Activated CD8-positive, alpha-beta T cell treated with anti-CD3 and anti-CD28 coated beads for 36 hours (primary cell): ENCODE measurements around the gene FAM168A. TPM values are rescaled to one million over a fixed set of nuclear protein-coding genes. Genes with fewer than 3 reads are reported as not detected.
"Not testable (repeated sequence)": the region's sequence is repeated elsewhere in the genome, so short reads cannot be mapped to it uniquely, and the experiment has no call there.

Experiments
- ATAC-seq: fragments of 200-7000 bp; cut with Tn5 transposase; one replicate; pipeline ENCODE4 v1.10.0; 2021; ENCODE audit warnings: mild to moderate bottlenecking, moderate library complexity
- CTCF ChIA-PET: fragments of 350-600 bp; sonication (Branson Sonifier 250); formaldehyde crosslinking; loops from one replicate; lab custom pipeline; 2021; ENCODE audit warnings: antibody characterized with exemption; lab: Charles Lee
- POLR2A ChIA-PET: fragments of 350-600 bp; sonication (Branson Sonifier 250); formaldehyde crosslinking; loops from one replicate; lab custom pipeline; 2021; ENCODE audit warnings: antibody characterized with exemption; lab: Charles Lee
- DNase-seq: peaks from one replicate; pipeline ENCODE4 v3.0.0-alpha.2; 2020
- H3K27ac Mint-ChIP-seq: one replicate; pipeline ENCODE4 v1.8.0; 2021; ENCODE audit warnings: mild to moderate bottlenecking, mixed read lengths
- H3K27me3 Mint-ChIP-seq: one replicate; pipeline ENCODE4 v1.8.0; 2021; ENCODE audit warnings: mixed read lengths
- H3K36me3 Mint-ChIP-seq: one replicate; pipeline ENCODE4 v1.8.0; 2021; ENCODE audit warnings: low read depth, mixed read lengths
- H3K4me1 Mint-ChIP-seq: one replicate; pipeline ENCODE4 v1.8.0; 2021; ENCODE audit warnings: low read depth, mixed read lengths
- H3K4me3 Mint-ChIP-seq: one replicate; pipeline ENCODE4 v1.8.0; 2021; ENCODE audit warnings: mild to moderate bottlenecking, moderate library complexity, mixed read lengths
- H3K9me3 Mint-ChIP-seq: one replicate; pipeline ENCODE4 v1.8.0; 2021; ENCODE audit warnings: mixed read lengths
- intact Hi-C: fragments of 100-400 bp; cut with micrococcal nuclease; formaldehyde crosslinking; loops from one replicate; pipeline ENCODE4 v1.10.0; 2022
- total RNA-seq, 2 experiments: library from RNA; stranded (reverse); gene quantifications; one replicate each; pipeline ENCODE4 v1.2.3, GENCODE V29; 2021
- TF ChIP-seq, protein P1 (sequence below): fragments of 200-600 bp; IDR thresholded peaks from one replicate; pipeline ENCODE4 v1.8.0; 2022; ENCODE audit warnings: antibody characterized with exemption, mild to moderate bottlenecking

Gene FAM168A
- total RNA-seq, 2 experiments from 2014 or later = 13.0 to 14.2 TPM

DNA sequence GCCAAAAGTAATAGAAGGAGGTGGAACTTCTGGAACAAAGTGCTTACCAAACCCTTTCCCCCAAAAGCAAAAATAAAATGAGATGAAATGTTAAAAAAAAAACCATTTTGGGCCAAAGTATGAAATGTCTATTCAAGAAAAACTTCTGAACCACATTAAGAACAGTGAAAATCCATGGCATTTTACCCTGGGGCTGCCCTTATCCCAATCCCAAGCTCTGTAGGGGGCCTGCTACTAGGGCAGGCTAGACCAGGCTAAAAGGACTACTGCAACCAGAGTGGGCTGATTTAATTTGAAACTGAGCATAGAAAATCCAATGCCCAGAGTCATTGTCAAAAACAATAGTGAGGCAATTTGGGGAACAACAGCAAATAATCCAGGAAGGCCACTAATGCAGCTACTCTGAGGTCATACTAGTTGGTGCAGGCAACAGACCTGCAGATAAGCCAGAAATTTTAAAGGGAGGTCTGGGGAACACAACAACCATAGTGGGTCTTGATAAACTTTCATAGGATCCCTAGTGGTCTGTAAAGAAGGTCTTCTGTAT, 122.3 kb downstream of the FAM168A start:
- ChIA-PET CTCF (no interaction called here), POLR2A (no interaction called here)
- no peaks in the 10 kb centered on the region for H3K4me1 Mint-ChIP-seq
- H3K27ac Mint-ChIP-seq = no peak overlapping the region
- TF ChIP-seq, protein P1, sequence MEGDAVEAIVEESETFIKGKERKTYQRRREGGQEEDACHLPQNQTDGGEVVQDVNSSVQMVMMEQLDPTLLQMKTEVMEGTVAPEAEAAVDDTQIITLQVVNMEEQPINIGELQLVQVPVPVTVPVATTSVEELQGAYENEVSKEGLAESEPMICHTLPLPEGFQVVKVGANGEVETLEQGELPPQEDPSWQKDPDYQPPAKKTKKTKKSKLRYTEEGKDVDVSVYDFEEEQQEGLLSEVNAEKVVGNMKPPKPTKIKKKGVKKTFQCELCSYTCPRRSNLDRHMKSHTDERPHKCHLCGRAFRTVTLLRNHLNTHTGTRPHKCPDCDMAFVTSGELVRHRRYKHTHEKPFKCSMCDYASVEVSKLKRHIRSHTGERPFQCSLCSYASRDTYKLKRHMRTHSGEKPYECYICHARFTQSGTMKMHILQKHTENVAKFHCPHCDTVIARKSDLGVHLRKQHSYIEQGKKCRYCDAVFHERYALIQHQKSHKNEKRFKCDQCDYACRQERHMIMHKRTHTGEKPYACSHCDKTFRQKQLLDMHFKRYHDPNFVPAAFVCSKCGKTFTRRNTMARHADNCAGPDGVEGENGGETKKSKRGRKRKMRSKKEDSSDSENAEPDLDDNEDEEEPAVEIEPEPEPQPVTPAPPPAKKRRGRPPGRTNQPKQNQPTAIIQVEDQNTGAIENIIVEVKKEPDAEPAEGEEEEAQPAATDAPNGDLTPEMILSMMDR = no peak
- H3K36me3 Mint-ChIP-seq = peaks cover 5% of the 10 kb centered on the region
- no peak for ATAC-seq
- no peaks in the 10 kb centered on the region for H3K27me3 Mint-ChIP-seq
- no peak overlapping the region for H3K4me3 Mint-ChIP-seq
- intact Hi-C loops = no loop called here
- H3K9me3 Mint-ChIP-seq = peaks cover 9% of the 10 kb centered on the region
- no peak for DNase-seq

DNA sequence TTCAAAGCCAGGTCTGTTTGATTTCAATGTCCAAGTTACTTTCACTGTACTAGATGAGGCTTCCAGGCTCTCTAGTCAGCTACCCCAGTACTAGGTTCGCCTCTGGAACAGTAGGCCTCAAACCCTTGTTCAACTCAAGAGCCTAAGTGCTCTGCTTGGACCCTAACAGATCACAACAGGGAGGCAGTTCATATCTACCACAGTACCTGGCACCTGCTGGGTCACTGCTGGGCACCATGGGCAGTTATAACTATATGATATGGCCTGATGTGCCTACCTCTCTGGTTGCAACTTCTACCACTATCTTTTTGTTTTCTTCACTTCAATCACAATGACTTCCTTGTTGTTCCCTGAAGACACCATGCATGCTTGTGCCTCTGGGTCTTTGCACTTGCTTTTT, 124.7 kb downstream of the FAM168A start:
- ATAC-seq (no peak), DNase-seq (no peak)
- Mint-ChIP-seq H3K9me3 (peaks cover 9% of the 10 kb centered on the region), H3K36me3 (peaks cover 5% of the 10 kb centered on the region), H3K4me3 (no peak overlapping the region), H3K27ac (no peak overlapping the region), H3K4me1 (no peaks in the 10 kb centered on the region), H3K27me3 (no peaks in the 10 kb centered on the region)
- POLR2A ChIA-PET = interaction anchor here (0.6 kb wide), 1 partner anchor 233 kb away, joined by 3 read pairs; no protein-coding TSS in a partner anchor
- CTCF ChIA-PET = no interaction called here
- TF ChIP-seq, protein P1 = no peak
- intact Hi-C loops = no loop called here

DNA sequence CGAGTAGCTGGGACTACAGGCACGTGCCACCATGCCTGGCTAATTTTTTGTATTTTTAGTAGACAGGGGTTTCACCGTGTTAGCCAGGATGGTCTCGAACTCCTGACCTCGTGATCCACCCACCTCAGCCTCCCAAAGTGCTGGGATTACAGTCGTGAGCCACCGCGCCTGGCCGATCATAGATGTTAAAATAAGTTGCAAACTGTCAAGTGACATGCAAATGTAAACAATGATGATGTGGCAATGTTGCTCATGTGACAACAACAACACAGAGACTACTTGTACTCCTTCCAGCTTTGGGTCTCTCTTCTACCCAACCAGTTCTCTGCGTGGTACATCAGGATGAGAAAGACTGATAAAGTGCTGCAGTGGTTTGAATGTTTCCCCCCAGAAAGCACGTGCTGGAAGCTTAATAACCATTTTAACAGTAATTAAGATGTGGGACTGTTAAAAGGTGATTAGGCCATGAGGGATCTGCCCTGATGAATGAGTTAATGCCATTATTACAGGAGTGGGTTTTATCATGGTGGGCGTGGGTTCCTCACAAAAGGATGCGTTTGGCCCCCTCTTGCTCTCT, 127.8 kb downstream of the FAM168A start:
- H3K9me3 Mint-ChIP-seq, H3K4me1 Mint-ChIP-seq, H3K27ac Mint-ChIP-seq, DNase-seq, ATAC-seq, POLR2A ChIA-PET, H3K36me3 Mint-ChIP-seq, H3K27me3 Mint-ChIP-seq, H3K4me3 Mint-ChIP-seq, intact Hi-C loops: not testable (repeated sequence)
- CTCF ChIA-PET = interaction anchor here (2.4 kb wide), 1 partner anchor 9 kb away, joined by 9 read pairs; no protein-coding TSS in a partner anchor

DNA sequence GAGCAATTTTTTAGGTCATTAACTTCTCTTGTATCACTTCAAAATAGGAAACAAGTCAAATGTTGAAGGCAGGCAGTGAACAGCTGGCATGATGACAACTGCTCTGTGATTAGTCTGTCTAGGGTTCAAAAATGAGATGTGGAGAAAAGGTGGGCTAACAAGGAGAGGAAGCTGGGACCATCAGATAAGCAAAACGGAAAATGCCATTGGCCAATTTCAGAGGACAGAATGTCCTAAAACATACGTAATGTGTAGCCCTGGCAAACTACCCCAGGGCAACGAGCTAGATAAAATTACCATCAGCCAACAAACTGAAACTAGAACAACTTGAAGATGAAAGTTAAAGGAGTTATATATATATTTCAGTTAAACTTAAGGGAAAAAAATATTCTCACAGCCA, 128.5 kb downstream of the FAM168A start:
- DNase-seq (no peak), ATAC-seq (no peak)
- no peak overlapping the region for H3K4me3 Mint-ChIP-seq
- H3K27me3 Mint-ChIP-seq = no peaks in the 10 kb centered on the region
- ChIA-PET CTCF (interaction anchor here (1.0 to 2.4 kb wide), 2 partner anchors 10 to 192 kb away, joined by 4 to 9 read pairs; no protein-coding TSS in a partner anchor), POLR2A (no interaction called here)
- no peaks in the 10 kb centered on the region for H3K9me3 Mint-ChIP-seq
- TF ChIP-seq, protein P1 = no peak
- intact Hi-C loops = no loop called here
- no peak overlapping the region for H3K27ac Mint-ChIP-seq
- H3K4me1 Mint-ChIP-seq = no peaks in the 10 kb centered on the region
- H3K36me3 Mint-ChIP-seq = no peaks in the 10 kb centered on the region

DNA sequence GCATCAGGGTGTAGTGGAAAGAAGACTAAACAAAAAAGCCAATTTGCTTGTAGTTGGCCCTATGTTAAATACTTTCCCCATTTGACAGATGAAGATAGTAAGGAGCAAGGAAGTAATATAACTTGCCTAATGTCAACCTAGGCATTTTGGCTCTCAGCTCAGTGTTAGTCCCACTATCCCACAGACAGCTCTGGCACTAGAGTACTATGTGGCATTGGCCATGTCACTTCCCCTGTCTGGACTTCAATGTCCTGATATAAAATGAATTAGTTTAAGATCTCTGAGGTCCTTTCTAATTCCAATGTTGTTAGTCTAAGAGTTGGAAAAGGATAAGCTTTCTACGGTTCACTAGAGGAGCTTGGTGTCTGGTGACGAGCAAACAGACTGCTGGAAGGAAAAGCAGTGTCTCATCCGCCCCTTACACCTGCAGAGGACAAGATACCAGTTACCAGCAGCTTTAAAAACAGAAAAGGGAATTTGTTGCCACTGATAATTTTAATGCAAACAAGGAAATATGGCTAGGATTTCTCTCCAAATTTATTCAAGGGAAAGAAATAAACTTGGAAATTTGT, 129.2 kb downstream of the FAM168A start:
- DNase-seq (no peak), ATAC-seq (no peak)
- H3K27me3 Mint-ChIP-seq = no peaks in the 10 kb centered on the region
- no peaks in the 10 kb centered on the region for H3K4me1 Mint-ChIP-seq
- H3K9me3 Mint-ChIP-seq = no peaks in the 10 kb centered on the region
- no peak overlapping the region for H3K4me3 Mint-ChIP-seq
- ChIA-PET POLR2A (no interaction called here), CTCF (interaction anchor here (1.0 to 2.4 kb wide), 2 partner anchors 10 to 192 kb away, joined by 4 to 9 read pairs; no protein-coding TSS in a partner anchor)
- no peaks in the 10 kb centered on the region for H3K36me3 Mint-ChIP-seq
- TF ChIP-seq, protein P1 = no peak
- intact Hi-C loops = no loop called here
- no peak overlapping the region for H3K27ac Mint-ChIP-seq
